Mucosa of descending colon (tissue), 3 donors: ENCODE measurements around the gene UBE3D. TPM values are rescaled to one million over a fixed set of nuclear protein-coding genes. Genes with fewer than 3 reads are reported as not detected.

Source experiments
- ATAC-seq: fragments of 200-7000 bp; cut with Tn5 transposase; one replicate; pipeline ENCODE4 v1.9.1; 2020; ENCODE audit warnings: mild to moderate bottlenecking, moderate library complexity
- DNase-seq, 3 donors: peaks; one replicate each; pipeline ENCODE4 v3.0.0-alpha.2; 2020
- H3K36me3 ChIP-seq: fragments of 200-600 bp; one replicate; pipeline ENCODE4 v1.8.0; 2021; ENCODE audit warnings: low read depth, mild to moderate bottlenecking
- H3K4me1 ChIP-seq: fragments of 200-600 bp; one replicate; pipeline ENCODE4 v1.8.0; 2021; ENCODE audit warnings: low read depth, mild to moderate bottlenecking
- H3K4me3 ChIP-seq: fragments of 200-600 bp; one replicate; pipeline ENCODE4 v1.8.0; 2021; ENCODE audit warnings: mild to moderate bottlenecking
- H3K9me3 ChIP-seq: fragments of 200-600 bp; one replicate; pipeline ENCODE4 v1.8.0; 2021; ENCODE audit warnings: mild to moderate bottlenecking
- intact Hi-C, 2 donors: fragments of 100-400 bp; cut with DNase I in 1 of 2; cut with micrococcal nuclease in 1 of 2; formaldehyde crosslinking; loops; one replicate each; pipeline versions ENCODE4 v1.11.0 to v1.11.1; 2022; cut with DNase I, micrococcal nuclease
- total RNA-seq, 3 donors: library from RNA; stranded (reverse); fragmentation: NEBNext Ultra II Directional in 2 of 3; extraction: Animal tissue kit (Norgen Biotek cat#: 25700) in 2 of 3; gene quantifications; one replicate each; pipeline versions ENCODE4 v1.2.1 to v1.2.4, GENCODE V29; 2021 to 2023
- TF ChIP-seq, protein P1 (sequence below): fragments of 200-600 bp; IDR thresholded peaks from one replicate; pipeline ENCODE4 v1.8.0; 2022; ENCODE audit warnings: antibody characterized with exemption, mild to moderate bottlenecking
- donor health status: DM: no; HTN: no; CAD: no; lungs with moderate emphysema.
- donor health status: DM: no; HTN: no; CAD: no.
- donor health status: DM: no; HTN: yes; CAD: no.

The UBE3D gene
- total RNA-seq, 3 donors from 2014 or later = 4.3 to 4.8 (median 4.7) TPM

DNA sequence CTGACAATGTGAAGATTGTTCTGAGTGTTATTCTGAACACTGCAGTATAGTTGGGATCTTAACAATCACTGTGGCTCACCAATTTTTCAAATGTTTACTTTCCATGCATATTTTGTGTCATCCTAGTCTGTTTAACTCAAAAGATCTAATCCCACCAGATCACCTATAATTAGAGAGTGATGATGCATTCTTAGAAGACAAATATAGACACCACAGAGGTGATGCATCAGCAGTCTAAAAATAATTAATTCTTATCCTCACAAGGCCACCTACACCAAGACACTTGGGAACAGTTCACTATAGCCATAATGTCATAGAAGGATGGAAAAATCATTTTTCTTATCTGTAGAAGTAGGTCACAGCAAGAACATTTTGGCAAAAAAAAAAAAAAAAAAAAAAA lies 154.8 kb downstream of the UBE3D start:
- no peak for ATAC-seq
- TF ChIP-seq, protein P1, sequence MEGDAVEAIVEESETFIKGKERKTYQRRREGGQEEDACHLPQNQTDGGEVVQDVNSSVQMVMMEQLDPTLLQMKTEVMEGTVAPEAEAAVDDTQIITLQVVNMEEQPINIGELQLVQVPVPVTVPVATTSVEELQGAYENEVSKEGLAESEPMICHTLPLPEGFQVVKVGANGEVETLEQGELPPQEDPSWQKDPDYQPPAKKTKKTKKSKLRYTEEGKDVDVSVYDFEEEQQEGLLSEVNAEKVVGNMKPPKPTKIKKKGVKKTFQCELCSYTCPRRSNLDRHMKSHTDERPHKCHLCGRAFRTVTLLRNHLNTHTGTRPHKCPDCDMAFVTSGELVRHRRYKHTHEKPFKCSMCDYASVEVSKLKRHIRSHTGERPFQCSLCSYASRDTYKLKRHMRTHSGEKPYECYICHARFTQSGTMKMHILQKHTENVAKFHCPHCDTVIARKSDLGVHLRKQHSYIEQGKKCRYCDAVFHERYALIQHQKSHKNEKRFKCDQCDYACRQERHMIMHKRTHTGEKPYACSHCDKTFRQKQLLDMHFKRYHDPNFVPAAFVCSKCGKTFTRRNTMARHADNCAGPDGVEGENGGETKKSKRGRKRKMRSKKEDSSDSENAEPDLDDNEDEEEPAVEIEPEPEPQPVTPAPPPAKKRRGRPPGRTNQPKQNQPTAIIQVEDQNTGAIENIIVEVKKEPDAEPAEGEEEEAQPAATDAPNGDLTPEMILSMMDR = no peak

DNA sequence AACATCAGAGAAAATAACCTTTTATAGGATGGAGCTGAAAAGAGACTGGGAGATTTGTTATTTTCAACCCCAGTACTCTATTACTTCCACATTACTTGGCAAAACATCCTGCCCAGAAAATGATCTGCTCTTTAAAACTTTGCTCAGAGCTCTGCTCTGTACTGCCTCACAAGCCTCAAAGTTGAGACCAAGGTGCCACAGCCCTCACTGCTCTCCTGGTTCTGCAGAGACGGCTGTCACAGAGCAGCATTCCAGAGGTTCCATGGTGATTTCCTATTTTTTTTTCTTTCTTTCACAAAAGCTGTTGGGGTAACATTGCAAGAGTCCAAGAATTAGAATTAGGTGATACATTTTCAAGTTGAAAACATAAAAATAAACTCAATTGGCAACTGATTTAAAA lies 155.2 kb downstream of the UBE3D start:
- DNase-seq = no peak
- H3K9me3 ChIP-seq = no peaks in the 10 kb centered on the region
- H3K36me3 ChIP-seq = no peaks in the 10 kb centered on the region
- TF ChIP-seq, protein P1 = no peak
- H3K4me3 ChIP-seq = no peak overlapping the region
- ATAC-seq = no peak
- no peaks in the 10 kb centered on the region for H3K4me1 ChIP-seq
- intact Hi-C loops = no loop called here

More for the DNA sequence above, 154.8 kb downstream of the UBE3D start:
- Histone ChIP-seq H3K4me1 (no peaks in the 10 kb centered on the region), H3K9me3 (no peaks in the 10 kb centered on the region), H3K36me3 (no peaks in the 10 kb centered on the region), H3K4me3 (no peak overlapping the region)
- intact Hi-C loops = no loop called here
- DNase-seq = no peak

GRCh38 chr6:82909551-82909950 lies 156.1 kb downstream of the UBE3D start:
- Histone ChIP-seq H3K36me3 (no peaks in the 10 kb centered on the region), H3K4me3 (no peak overlapping the region), H3K9me3 (no peaks in the 10 kb centered on the region), H3K4me1 (no peaks in the 10 kb centered on the region)
- no peak for ATAC-seq
- intact Hi-C loops = no loop called here
- TF ChIP-seq, protein P1 = no peak
- no peak for DNase-seq

- intact Hi-C loops = no loop called here
- no peaks in the 10 kb centered on the region for H3K36me3 ChIP-seq
- peak in 2 of 3 donors; percentile 15 to 31 for DNase-seq
- no peak overlapping the region for H3K4me3 ChIP-seq
- H3K9me3 ChIP-seq = no peaks in the 10 kb centered on the region
- H3K4me1 ChIP-seq = no peaks in the 10 kb centered on the region
- TF ChIP-seq, protein P1 = no peak
- ATAC-seq = peak; percentile 97
These were observed 157.0 kb downstream of the UBE3D start for GRCh38 chr6:82908661-82909060.

DNA sequence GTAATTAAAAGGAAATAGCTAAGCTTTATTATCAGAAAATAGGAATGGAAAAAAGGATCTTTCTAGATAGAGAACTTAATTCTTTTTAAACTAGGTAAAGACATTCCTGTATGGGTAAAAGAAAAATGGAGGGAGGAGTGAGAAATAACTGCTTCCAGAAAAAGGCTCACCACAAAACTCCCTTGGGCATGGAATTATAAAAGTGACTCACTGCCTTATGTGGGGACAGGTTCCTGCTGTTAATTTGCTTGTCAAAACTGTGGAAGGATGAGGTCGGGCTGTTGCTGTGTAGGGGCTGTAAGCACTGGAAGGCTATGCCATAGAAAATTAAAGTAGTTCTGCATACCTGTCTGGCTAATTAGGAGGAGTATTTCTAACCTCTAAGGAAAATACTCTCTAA lies 158.7 kb downstream of the UBE3D start:
- ATAC-seq = peak; percentile 32
- H3K36me3 ChIP-seq = no peaks in the 10 kb centered on the region
- no peak for DNase-seq
- H3K4me1 ChIP-seq = no peaks in the 10 kb centered on the region
- H3K9me3 ChIP-seq = no peaks in the 10 kb centered on the region
- intact Hi-C loops = no loop called here
- no peak overlapping the region for H3K4me3 ChIP-seq
- TF ChIP-seq, protein P1 = no peak

DNA sequence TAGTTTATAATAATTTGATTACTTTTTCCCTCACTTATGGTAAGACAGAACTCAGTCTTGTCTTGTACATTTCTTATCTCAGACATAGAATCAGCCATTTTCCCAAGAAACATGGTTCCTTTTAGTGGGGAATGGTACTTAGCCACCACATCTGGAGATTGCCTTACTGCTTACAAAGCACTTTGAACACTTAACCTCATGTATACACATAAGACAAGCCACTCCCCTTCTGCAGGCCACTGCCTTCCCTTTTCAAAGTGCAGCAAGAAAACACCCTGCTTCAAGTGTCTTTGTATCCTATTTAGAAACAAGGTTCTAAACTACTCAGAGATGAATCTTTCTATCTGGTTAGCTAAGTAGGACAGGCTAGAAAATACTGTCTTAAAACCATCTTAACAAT lies 159.2 kb downstream of the UBE3D start:
- H3K4me3 ChIP-seq = no peak overlapping the region
- H3K9me3 ChIP-seq = no peaks in the 10 kb centered on the region
- TF ChIP-seq, protein P1 = no peak
- DNase-seq = peak in 1 of 3 donors; percentile 5
- intact Hi-C loops = no loop called here
- ATAC-seq = peak; percentile 54
- no peaks in the 10 kb centered on the region for H3K36me3 ChIP-seq
- H3K4me1 ChIP-seq = no peaks in the 10 kb centered on the region
